Omental fat pad (tissue), 4 donors: ENCODE results near the gene TIMM29. TPM values are rescaled to one million over a fixed set of nuclear protein-coding genes. Genes with fewer than 3 reads are reported as not detected.

Experiments used
- ATAC-seq: fragments of 150-250 bp; one replicate; pipeline ENCODE4 v1.9.1; 2016; ENCODE audit warnings: mild to moderate bottlenecking, moderate library complexity; ENCODE audit not compliant: low FRiP score
- DNase-seq: peaks from one replicate; pipeline ENCODE4 v3.0.0-alpha.2; 2019; ENCODE audit warnings: low spot score
- CTCF ChIP-seq, 3 donors: fragments of 450-650 bp; IDR thresholded peaks; one replicate each; pipeline ENCODE4 v1.5.1; 2016 to 2017; ENCODE audit warnings: antibody characterized with exemption in 3 of 3, mild to moderate bottlenecking in 3 of 3, moderate library complexity in 2 of 3
- total RNA-seq, 4 donors: library from RNA; depleted of rRNA; stranded (reverse); fragments of >200 nt; gene quantifications; one replicate each; pipeline ENCODE4 v1.1.0, GENCODE V29; 2016

TIMM29 gene
- total RNA-seq, 4 donors from 2014 or later: 14.7 to 22.1 (median 20.3) TPM

GRCh38 chr19:10888421-10888866 lies 40.2 kb upstream of the TIMM29 start:
- no peak for DNase-seq
- no peak for ATAC-seq
- no peak for TF ChIP-seq CTCF (IDR thresholded peaks at IDR 0.05)

- ATAC-seq (no peak), DNase-seq (no peak)
- no peak for TF ChIP-seq CTCF (IDR thresholded peaks at IDR 0.05)
Observed at GRCh38 chr19:10889880-10890279, 38.7 kb upstream of the TIMM29 start.

GRCh38 chr19:10891405-10892086 lies 37.1 kb upstream of the TIMM29 start:
- DNase-seq: no peak
- no peak for ATAC-seq
- TF ChIP-seq CTCF (IDR thresholded peaks at IDR 0.05): no peak

GRCh38 chr19:10892256-10892655 lies 36.4 kb upstream of the TIMM29 start:
- DNase-seq (no peak), ATAC-seq (no peak)
- TF ChIP-seq CTCF (IDR thresholded peaks at IDR 0.05): no peak

- ATAC-seq: no peak
- DNase-seq: no peak
- no peak for TF ChIP-seq CTCF (IDR thresholded peaks at IDR 0.05)
Observed at GRCh38 chr19:10894911-10895213, 33.7 kb upstream of the TIMM29 start.

GRCh38 chr19:10895363-10895762 lies 33.2 kb upstream of the TIMM29 start:
- ATAC-seq: no peak

More at GRCh38 chr19:10895363-10895762, 33.2 kb upstream of the TIMM29 start:
- no peak for DNase-seq
- no peak for TF ChIP-seq CTCF (IDR thresholded peaks at IDR 0.05)
